ENCODE measurements around the gene CDIPT.
"Not testable (repeated sequence)": the region's sequence is repeated elsewhere in the genome, so short reads cannot be mapped to it uniquely, and the experiment has no call there.

CDIPT gene

GRCh38 chr16:29860218-29860617 is 2.8 kb downstream of the CDIPT start:
- no peak for DNase-seq

GRCh38 chr16:29858974-29859373 is 4.1 kb downstream of the CDIPT start:
- no peak for DNase-seq

- DNase-seq = peak in 16 of 51 donors; percentile 3 to 51 (median 23)
Observed at GRCh38 chr16:29858149-29858849, 4.7 kb downstream of the CDIPT start.

- no peak for DNase-seq
Observed at GRCh38 chr16:29857133-29857760, 5.8 kb downstream of the CDIPT start.

- no peak for DNase-seq
Observed at GRCh38 chr16:29854520-29855100, 8.4 kb downstream of the CDIPT start.

GRCh38 chr16:29852654-29853053 is 10.4 kb downstream of the CDIPT start:
- no peak for DNase-seq

GRCh38 chr16:29850998-29851397 is 12.0 kb downstream of the CDIPT start:
- no peak for DNase-seq

- no peak for DNase-seq
Observed at GRCh38 chr16:29849505-29849904, 13.5 kb downstream of the CDIPT start.

GRCh38 chr16:29848420-29849297 is 14.4 kb downstream of the CDIPT start:
- peak in 42 of 51 donors; percentile 12 to 81 (median 43) for DNase-seq

- DNase-seq = no peak
Observed at GRCh38 chr16:29845656-29846055, 17.4 kb downstream of the CDIPT start.

GRCh38 chr16:29844575-29845331 is 18.3 kb downstream of the CDIPT start:
- DNase-seq = no peak

- no peak for DNase-seq
Observed at GRCh38 chr16:29843931-29844330, 19.1 kb downstream of the CDIPT start.

GRCh38 chr16:29842732-29843346 is 20.2 kb downstream of the CDIPT start:
- no peak for DNase-seq

GRCh38 chr16:29841631-29842030 is 21.4 kb downstream of the CDIPT start:
- DNase-seq = no peak

- no peak for DNase-seq
Observed at GRCh38 chr16:29840240-29840639, 22.8 kb downstream of the CDIPT start.

GRCh38 chr16:29839822-29840221 is 23.2 kb downstream of the CDIPT start:
- no peak for DNase-seq

- no peak for DNase-seq
Observed at GRCh38 chr16:29837841-29838240, 25.2 kb downstream of the CDIPT start.

- no peak for DNase-seq
Observed at GRCh38 chr16:29836623-29837022, 26.4 kb downstream of the CDIPT start.

- DNase-seq = no peak
Observed at GRCh38 chr16:29835926-29836325, 27.1 kb downstream of the CDIPT start.

- no peak for DNase-seq
Observed at GRCh38 chr16:29834079-29834478, 28.9 kb downstream of the CDIPT start.

GRCh38 chr16:29833219-29833618 is 29.8 kb downstream of the CDIPT start:
- not testable (repeated sequence) for DNase-seq

Data from hypothalamus (tissue), 51 donors.